NCI-H526 treated with DMSO at 0.1 percent for 48 hours (cell line): ENCODE results near the gene TSEN54.
A peak's percentile ranks its signal among the peaks of the same experiment; 100 is the strongest.

ENCODE experiments used
- DNase-seq: peaks from one replicate; lab custom pipeline; 2025; lab: John Stamatoyannopoulos, UW

The TSEN54 gene

GRCh38 chr17:75544250-75544649, 27.9 kb downstream of the TSEN54 start:
- DNase-seq = no peak

DNA sequence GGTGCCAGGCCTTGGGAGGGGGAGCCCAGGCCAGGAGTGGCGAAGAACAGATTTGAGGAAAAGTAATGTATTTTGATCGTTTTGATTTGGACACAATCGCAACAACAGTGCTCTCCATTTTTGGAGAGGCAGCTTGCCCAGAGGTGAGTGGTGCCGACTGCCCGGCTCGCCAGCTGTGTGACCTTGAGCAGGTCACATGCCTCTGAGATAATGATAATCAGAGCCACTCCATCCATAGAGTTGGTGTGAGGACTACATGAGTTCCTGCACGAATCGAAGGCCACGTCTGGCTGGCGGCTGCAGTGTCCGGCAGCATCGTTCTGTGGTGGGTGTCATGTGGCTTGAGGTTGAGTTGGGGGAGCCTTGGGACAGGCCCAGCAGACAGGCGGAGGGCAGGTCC, 29.9 kb downstream of the TSEN54 start:
- DNase-seq = no peak

DNA sequence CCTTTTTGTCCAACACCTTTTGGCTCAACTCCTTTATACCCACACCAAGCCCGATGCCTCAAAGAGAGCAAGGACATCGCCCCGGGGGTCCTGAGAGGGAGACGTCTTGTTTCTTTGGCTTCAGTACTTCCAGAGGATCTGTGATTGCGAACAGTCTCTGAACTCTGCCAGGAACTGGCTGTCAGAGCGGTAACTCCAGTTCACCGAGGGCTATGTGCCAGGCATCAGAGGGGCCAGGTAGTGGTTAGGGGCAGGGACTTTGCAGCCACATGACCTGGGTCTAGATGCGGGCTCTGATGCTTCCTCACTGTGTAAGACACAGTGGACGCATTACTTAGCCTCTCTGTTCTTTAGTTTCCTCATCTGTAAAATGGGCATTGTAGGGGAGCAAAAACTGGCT, 30.8 kb downstream of the TSEN54 start:
- DNase-seq = no peak

- no peak for DNase-seq
Measured at GRCh38 chr17:75548813-75549212, 32.5 kb downstream of the TSEN54 start.

- DNase-seq = peak; percentile 93
Measured at GRCh38 chr17:75549246-75550138, 33.2 kb downstream of the TSEN54 start.

DNA sequence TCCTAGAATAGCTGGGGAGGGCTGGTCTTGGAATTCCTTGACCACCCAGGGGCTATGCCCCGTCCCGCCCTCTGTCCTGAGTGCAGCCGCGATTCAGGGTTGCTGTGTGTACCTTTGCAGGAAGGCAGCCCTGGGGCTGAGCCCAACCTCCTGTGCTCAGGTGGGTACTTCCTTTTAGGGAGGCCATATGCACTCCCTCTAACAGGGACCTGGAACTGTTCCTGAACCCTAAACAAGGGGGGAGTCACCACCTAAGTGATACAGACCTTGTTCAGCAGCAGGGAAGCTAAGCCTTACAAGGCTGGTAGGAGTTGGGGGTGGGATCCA, 33.8 kb downstream of the TSEN54 start:
- DNase-seq = no peak

DNA sequence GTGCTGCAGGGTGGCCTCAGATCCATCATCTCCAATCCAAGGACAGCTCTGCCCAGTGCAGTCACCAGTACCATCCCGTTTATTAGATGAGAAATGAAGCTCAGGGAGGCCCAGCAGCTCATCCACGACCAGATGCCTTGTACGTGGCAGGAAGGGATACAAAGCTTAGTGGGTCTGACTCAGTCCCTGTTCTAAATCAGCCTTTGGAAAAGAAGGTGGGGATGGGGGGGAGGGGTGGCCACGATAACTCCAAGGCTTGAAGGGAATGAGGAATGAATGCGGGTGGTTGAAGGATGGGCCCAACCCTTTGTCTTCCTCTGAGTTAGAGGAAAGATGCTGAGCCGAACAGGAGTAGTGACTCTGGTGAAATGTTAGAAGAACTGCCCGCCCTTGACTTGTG, 34.9 kb downstream of the TSEN54 start:
- no peak for DNase-seq

- no peak for DNase-seq
Measured at GRCh38 chr17:75552425-75553294, 36.3 kb downstream of the TSEN54 start.

DNA sequence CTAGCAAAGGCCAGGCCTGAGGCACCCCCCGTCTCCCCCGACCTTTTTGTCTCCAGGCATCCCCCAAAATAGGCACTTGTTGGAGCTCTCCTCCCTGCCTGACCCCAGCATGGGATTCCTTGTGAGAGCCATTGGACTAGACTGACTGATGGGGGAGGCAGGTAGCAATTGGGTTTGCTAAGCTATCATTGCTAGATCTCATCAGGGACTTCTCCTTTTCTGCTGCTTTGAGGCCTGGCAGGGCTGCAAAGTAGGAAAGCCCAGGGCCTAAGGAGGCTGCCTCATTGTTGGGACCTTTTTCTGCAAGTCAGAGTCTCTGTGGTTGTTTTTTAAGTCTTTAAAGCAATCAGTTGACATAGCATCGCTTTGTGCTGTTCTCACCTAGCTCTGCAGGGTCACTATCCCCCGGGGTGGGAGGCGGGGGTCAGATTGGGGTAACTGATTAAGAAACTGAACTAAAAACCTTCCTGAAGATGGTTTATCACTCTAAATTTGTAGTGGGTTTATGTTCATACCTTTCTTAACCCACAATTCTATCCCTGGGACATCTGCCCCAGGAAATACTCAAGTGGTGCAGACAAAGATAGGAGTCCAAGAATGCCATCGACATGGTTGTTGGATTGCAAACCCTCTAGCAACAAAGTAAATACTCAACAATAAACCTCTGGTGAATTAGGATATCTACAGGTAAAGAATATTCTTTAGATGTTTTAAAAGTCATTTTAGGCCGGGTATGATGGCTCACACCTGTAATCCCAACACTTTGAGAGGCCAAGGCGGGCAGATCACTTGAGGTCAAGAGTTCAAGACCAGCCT, 37.2 kb downstream of the TSEN54 start:
- DNase-seq = no peak

GRCh38 chr17:75555679-75556153, 39.4 kb downstream of the TSEN54 start:
- DNase-seq = no peak

- DNase-seq = peak; percentile 65
Measured at GRCh38 chr17:75557075-75557851, 40.9 kb downstream of the TSEN54 start.

GRCh38 chr17:75557852-75558665, 41.7 kb downstream of the TSEN54 start:
- DNase-seq = no peak

- no peak for DNase-seq
Measured at GRCh38 chr17:75558666-75559530, 42.6 kb downstream of the TSEN54 start.

DNA sequence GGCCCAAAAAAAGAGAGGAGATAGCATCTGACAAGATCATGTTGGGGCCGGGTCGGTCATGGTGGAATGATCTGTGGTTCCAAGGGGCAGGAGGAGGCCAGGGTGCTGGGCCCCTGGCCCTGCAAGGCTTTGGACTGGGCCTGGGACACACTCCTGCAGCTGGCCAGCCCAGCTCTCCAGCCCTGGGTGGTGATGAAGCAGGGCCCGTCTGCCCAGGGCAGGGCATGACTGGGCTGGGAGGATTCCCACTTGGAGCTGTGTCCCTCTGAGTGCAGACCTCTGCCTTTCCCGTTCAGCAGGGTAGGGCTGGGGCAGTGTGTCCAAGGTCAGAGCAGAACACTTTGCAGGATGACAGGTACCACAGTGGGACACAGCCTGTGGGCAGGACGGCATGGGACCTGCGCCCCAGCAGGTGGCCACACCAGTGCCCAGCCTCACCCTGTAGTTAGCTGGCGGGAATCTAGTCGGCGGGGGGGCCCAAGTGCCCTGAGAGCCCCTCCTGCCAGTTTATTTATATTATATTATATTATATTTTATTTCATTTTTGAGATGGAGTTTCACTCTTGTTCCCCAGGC, 43.7 kb downstream of the TSEN54 start:
- DNase-seq = no peak

GRCh38 chr17:75561927-75562603, 45.7 kb downstream of the TSEN54 start:
- DNase-seq = no peak

GRCh38 chr17:75563063-75563758, 46.9 kb downstream of the TSEN54 start:
- DNase-seq = no peak

GRCh38 chr17:75564195-75564594, 47.9 kb downstream of the TSEN54 start:
- DNase-seq = no peak

DNA sequence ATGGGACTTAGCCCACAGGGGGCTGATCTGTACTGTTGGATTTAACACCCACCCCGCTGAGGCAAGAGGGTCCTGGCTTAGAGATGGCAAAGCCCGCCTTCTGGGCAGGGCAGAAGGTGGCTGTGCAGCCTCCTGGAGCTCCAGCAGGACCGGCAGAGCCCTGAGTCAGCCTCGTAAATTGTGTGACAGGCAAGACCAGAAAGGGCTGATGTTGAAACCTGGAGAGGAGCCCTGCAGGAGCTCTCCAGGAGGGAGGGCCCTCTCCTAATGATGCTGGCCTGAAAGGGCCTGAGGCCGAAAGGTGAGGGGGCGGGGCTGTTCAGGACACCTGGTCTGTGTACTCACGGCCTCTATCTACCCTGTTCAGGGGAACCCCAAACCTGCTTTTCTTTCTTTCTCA, 48.7 kb downstream of the TSEN54 start:
- no peak for DNase-seq
